ENCODE results near the gene SLC1A2.
"Not testable (repeated sequence)": the region's sequence is repeated elsewhere in the genome, so short reads cannot be mapped to it uniquely, and the experiment has no call there.

Gene SLC1A2

GRCh38 chr11:35241531-35241930, 177.8 kb downstream of the SLC1A2 start:
- DNase-seq (ENCODE audit: low read depth), result no peak

- DNase-seq (ENCODE audit: low read depth), result no peak
Measured at GRCh38 chr11:35241083-35241482, 178.3 kb downstream of the SLC1A2 start.

GRCh38 chr11:35239471-35240075, 179.8 kb downstream of the SLC1A2 start:
- no peak for DNase-seq (ENCODE audit: low read depth)

- DNase-seq (ENCODE audit: low read depth), result no peak
Measured at GRCh38 chr11:35238882-35239281, 180.5 kb downstream of the SLC1A2 start.

- DNase-seq (ENCODE audit: low read depth), result peak; percentile 19
Measured at GRCh38 chr11:35237860-35238715, 181.3 kb downstream of the SLC1A2 start.

GRCh38 chr11:35237351-35237750, 182.0 kb downstream of the SLC1A2 start:
- no peak for DNase-seq (ENCODE audit: low read depth)

- no peak for DNase-seq (ENCODE audit: low read depth)
Measured at GRCh38 chr11:35236667-35237003, 182.7 kb downstream of the SLC1A2 start.

- DNase-seq (ENCODE audit: low read depth), result peak; percentile 25
Measured at GRCh38 chr11:35235936-35236666, 183.3 kb downstream of the SLC1A2 start.

- DNase-seq (ENCODE audit: low read depth), result no peak
Measured at GRCh38 chr11:35235498-35235897, 183.9 kb downstream of the SLC1A2 start.

GRCh38 chr11:35235157-35235468, 184.2 kb downstream of the SLC1A2 start:
- DNase-seq (ENCODE audit: low read depth), result no peak

- no peak for DNase-seq (ENCODE audit: low read depth)
Measured at GRCh38 chr11:35234460-35235156, 184.8 kb downstream of the SLC1A2 start.

- no peak for DNase-seq (ENCODE audit: low read depth)
Measured at GRCh38 chr11:35233518-35233917, 185.8 kb downstream of the SLC1A2 start.

GRCh38 chr11:35232891-35233330, 186.4 kb downstream of the SLC1A2 start:
- DNase-seq (ENCODE audit: low read depth), result no peak

- DNase-seq (ENCODE audit: low read depth), result no peak
Measured at GRCh38 chr11:35231076-35231860, 188.1 kb downstream of the SLC1A2 start.

- no peak for DNase-seq (ENCODE audit: low read depth)
Measured at GRCh38 chr11:35230388-35230787, 189.0 kb downstream of the SLC1A2 start.

GRCh38 chr11:35228328-35228725, 191.0 kb downstream of the SLC1A2 start:
- DNase-seq (ENCODE audit: low read depth), result no peak

GRCh38 chr11:35227576-35228327, 191.6 kb downstream of the SLC1A2 start:
- no peak for DNase-seq (ENCODE audit: low read depth)

- not testable (repeated sequence) for DNase-seq (ENCODE audit: low read depth)
Measured at GRCh38 chr11:35226756-35227155, 192.6 kb downstream of the SLC1A2 start.

GRCh38 chr11:35225946-35226520, 193.3 kb downstream of the SLC1A2 start:
- no peak for DNase-seq (ENCODE audit: low read depth)

- DNase-seq (ENCODE audit: low read depth), result no peak
Measured at GRCh38 chr11:35223991-35224390, 195.4 kb downstream of the SLC1A2 start.
